Glomerular visceral epithelial cell (primary cell): ENCODE data around the gene NPEPL1.
"Not testable (repeated sequence)": the region's sequence is repeated elsewhere in the genome, so short reads cannot be mapped to it uniquely, and the experiment has no call there.

Source experiments
- DNase-seq: peaks from one replicate; pipeline ENCODE4 v3.0.0-alpha.2; 2016; ENCODE audit errors: extremely low spot score

The NPEPL1 gene

DNA sequence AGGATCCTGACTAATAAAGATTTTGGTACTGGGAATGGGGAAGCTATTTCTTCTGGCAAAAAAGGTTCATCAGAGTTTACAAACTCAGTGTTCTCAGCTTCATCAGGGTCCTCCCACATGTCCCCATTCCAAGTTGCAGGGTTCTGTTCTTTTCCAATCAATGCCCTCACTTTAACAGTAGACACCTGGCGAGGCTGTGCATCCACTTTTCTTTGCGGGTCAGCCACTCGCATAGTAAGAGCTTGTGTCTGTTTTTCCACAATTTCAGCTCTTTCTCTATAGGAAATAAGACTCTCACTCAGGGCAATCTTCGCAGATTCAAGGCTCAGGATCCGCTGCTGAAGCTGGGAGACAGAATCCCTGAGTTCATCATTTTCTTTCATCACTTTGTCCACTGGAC lies 65.0 kb downstream of the NPEPL1 start:
- not testable (repeated sequence) for DNase-seq

DNA sequence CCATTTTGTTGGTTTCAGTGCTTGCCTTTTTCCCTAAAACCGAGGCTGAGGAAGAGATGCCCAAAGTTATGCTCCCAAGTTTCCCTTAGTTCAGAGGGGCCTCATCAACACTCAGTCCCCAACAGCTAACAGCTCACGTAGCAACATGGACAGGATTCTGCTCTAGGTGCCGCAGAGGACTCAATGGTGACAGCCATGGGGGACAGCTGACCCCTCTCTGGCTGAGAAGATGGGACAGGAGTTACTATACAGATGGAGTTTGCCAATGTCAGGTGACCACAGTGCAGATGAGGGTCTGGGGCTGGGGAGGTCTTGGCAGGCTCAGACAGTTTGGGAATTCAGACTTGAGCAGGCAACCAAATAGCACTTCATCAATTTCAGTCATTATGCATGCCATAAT lies 67.3 kb downstream of the NPEPL1 start:
- no peak for DNase-seq

DNA sequence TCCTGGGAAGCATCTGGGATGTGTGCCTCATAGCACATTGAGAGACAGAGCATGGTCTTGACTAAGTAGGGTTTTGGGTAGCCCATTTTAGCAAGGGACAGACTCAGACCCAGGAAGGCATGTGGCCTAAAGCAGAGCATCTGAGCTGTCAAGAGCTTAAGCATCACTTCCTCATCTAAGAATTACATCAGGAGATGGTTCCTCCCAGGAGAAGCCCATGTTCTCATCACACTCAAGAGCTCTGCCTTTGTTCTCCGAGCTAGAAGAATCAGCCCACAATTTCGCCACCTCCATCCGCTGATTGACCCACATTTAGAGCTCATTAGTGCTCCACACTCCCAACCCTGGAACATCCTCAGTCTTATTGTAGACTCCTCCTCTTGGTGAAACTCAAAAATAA lies 68.3 kb downstream of the NPEPL1 start:
- no peak for DNase-seq

DNA sequence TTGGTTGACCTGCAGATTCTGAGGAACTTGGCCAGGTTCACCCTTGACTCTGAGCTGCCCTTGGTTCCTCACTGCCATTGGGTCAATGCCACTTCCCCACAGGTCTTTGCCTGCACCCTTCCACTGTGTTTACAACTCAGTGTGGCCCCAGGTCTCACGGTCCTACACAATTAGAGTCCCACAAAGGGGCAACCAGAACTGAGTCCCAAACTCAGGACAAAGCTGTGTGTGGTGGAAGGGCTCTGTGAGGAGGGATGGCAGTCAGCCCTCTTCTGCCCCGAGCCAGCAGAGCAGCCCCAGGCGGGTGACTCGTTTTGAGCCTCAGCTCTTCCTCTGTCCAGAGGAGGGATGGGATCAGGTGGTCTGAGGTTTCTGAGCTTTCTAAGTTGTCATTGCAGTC lies 69.5 kb downstream of the NPEPL1 start:
- DNase-seq = no peak

DNA sequence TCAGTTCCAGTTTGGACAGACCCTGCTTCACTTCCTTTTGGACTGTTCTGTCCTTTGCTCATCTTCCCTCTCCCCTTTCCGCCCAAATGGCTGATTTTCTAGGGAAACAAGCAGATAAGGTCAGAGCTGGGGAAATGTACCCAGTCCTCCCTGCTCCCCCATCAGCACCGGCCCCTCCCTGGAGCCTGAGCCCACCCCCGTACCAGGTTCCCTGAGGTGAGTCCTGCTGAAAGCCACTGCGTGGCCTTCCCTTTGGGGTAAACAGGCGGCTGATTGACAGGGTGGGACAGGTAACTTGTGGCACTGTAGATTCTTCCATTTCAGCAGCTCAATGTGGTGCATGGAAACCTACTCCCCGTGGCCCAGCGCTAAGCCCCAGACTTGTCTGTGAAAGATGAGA lies 70.5 kb downstream of the NPEPL1 start:
- no peak for DNase-seq
